Activated CD4-positive, alpha-beta memory T cell treated with anti-CD3 and anti-CD28 coated beads for 36 hours (primary cell): ENCODE measurements around the gene ZMIZ1. TPM values are rescaled to one million over a fixed set of nuclear protein-coding genes. Genes with fewer than 3 reads are reported as not detected.
A peak's percentile ranks its signal among the peaks of the same experiment; 100 is the strongest.

ENCODE experiments used
- CTCF ChIA-PET: fragments of 350-600 bp; sonication (Branson Sonifier 250); formaldehyde crosslinking; loops from one replicate; lab custom pipeline; 2021; ENCODE audit warnings: antibody characterized with exemption, inconsistent platforms; lab: Charles Lee
- POLR2A ChIA-PET: fragments of 350-600 bp; sonication (Branson Sonifier 250); formaldehyde crosslinking; loops from one replicate; lab custom pipeline; 2021; ENCODE audit warnings: antibody characterized with exemption; lab: Charles Lee
- DNase-seq: peaks from one replicate; pipeline ENCODE4 v3.0.0-alpha.2; 2020
- H3K27ac Mint-ChIP-seq: one replicate; pipeline ENCODE4 v1.8.0; 2021; ENCODE audit warnings: mixed read lengths
- H3K27me3 Mint-ChIP-seq: one replicate; pipeline ENCODE4 v1.8.0; 2021; ENCODE audit warnings: mixed read lengths
- H3K36me3 Mint-ChIP-seq: one replicate; pipeline ENCODE4 v1.8.0; 2021; ENCODE audit warnings: mixed read lengths
- H3K4me1 Mint-ChIP-seq: one replicate; pipeline ENCODE4 v1.8.0; 2021; ENCODE audit warnings: low read depth, mixed read lengths
- H3K4me3 Mint-ChIP-seq: one replicate; pipeline ENCODE4 v1.8.0; 2021; ENCODE audit warnings: mild to moderate bottlenecking, mixed read lengths
- H3K9me3 Mint-ChIP-seq: one replicate; pipeline ENCODE4 v1.8.0; 2021; ENCODE audit warnings: mixed read lengths
- intact Hi-C: fragments of 100-400 bp; cut with micrococcal nuclease; formaldehyde crosslinking; loops from one replicate; pipeline ENCODE4 v1.15.1; 2023
- total RNA-seq, 2 experiments: library from RNA; stranded (reverse); gene quantifications; one replicate each; pipeline ENCODE4 v1.2.3, GENCODE V29; 2021

ZMIZ1 gene
- total RNA-seq, 2 experiments from 2014 or later: 28.5 to 29.2 TPM

DNA sequence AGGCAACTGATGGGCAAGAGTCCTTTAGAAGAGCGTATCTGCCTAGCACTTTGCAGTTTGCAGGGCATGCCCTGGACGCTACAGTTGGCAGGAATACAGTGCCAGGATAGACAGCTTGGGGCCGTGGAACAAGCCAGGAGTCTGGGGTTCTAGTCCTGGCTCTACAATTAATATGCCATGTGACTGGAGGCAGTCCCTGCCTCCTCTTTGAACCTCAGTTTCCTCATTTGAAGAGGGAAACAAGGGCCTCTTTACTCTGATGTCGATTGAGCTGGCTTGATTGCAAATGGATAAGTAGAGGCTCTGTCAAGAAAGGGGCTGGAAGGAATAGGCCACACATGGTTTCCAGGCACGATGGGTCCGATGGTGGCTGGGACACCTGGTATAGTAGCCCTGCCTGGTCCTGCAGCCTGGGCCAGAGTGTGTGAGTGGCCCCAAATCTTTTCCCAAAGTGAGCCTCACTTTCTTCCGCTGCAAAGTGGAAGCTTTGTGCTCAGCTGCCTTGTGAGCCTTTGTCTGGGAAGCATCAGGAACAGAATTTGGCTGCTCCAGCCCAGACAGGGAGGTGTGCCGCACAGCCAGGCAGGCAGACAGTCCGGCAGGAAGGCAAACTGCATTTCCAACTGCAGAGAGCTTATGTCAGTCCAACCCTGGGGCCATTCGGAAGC is 167.1 kb downstream of the ZMIZ1 start:
- ChIA-PET CTCF (no interaction called here), POLR2A (no interaction called here)
- no peaks in the 10 kb centered on the region for H3K9me3 Mint-ChIP-seq

DNA sequence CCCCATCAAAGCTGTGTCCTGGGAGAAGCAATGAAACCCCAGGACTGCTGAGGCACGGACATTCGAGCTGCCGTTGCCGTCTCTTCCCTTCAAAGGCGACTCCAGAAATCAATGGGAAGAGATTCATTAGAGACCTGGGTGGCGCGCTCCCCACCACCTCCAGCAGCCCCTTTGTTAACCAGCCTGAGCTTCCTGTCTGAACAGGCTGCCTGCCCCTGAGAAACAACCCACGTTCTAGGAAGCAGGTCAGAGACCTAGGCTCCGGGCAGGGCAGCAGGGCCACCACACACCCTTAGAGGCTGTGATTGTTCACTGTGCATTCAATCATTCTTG is 167.6 kb downstream of the ZMIZ1 start:
- H3K27ac Mint-ChIP-seq: no peak overlapping the region
- intact Hi-C loops: no loop called here
- ChIA-PET POLR2A (no interaction called here), CTCF (no interaction called here)
- H3K9me3 Mint-ChIP-seq: no peaks in the 10 kb centered on the region
- peaks cover 14% of the 10 kb centered on the region for H3K4me1 Mint-ChIP-seq
- no peak for DNase-seq
- no peaks in the 10 kb centered on the region for H3K27me3 Mint-ChIP-seq
- H3K36me3 Mint-ChIP-seq: no peaks in the 10 kb centered on the region
- H3K4me3 Mint-ChIP-seq: no peak overlapping the region

More for the DNA sequence above, 167.1 kb downstream of the ZMIZ1 start:
- Mint-ChIP-seq H3K27me3 (no peaks in the 10 kb centered on the region), H3K4me3 (no peak overlapping the region), H3K36me3 (no peaks in the 10 kb centered on the region), H3K27ac (no peak overlapping the region), H3K4me1 (peaks cover 9% of the 10 kb centered on the region)
- DNase-seq: no peak
- intact Hi-C loops: no loop called here

DNA sequence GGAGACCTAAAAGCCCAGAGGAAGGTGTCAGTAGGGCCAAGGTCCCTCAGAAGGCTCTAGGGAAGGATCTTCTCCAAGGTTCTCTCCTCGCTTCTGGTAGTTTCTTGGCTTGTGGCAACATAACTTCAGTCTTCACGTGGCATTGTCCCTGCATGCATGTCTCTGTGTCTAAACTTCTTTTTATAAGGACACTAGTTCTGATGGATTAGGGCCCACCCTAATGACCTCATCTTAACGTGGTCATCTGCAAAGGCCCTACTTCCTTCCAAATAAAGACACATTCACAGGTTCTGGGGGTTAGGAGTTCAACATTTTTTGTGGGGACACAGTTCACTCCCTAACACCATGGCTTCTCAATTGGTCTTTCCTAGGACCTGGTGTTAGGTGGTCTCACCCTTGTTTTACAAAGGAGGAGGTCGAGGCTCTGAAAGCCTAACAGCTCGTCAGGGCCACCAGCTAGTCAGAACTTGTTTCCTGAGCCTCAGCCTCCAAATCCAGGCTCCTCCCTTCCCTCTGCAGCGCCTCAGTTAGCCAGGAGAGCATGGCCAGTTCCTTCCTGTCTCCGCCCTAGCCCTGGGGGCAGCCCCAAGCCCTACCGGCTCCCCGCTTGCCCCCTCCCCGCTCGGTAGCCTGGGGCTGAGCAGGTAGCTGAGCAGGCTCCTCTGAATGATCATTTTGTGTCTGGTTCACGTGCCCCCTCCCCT is 168.8 kb downstream of the ZMIZ1 start:
- peaks cover 21% of the 10 kb centered on the region for H3K4me1 Mint-ChIP-seq
- H3K9me3 Mint-ChIP-seq: no peaks in the 10 kb centered on the region
- H3K4me3 Mint-ChIP-seq: no peak overlapping the region
- CTCF ChIA-PET: interaction anchor here (1.7 kb wide), 1 partner anchor 9 kb away, joined by 4 read pairs; no protein-coding TSS in a partner anchor
- POLR2A ChIA-PET: no interaction called here
- H3K27ac Mint-ChIP-seq: peak overlapping the region; percentile 5
- no peaks in the 10 kb centered on the region for H3K36me3 Mint-ChIP-seq
- no peak for DNase-seq
- H3K27me3 Mint-ChIP-seq: no peaks in the 10 kb centered on the region
- intact Hi-C loops: no loop called here

DNA sequence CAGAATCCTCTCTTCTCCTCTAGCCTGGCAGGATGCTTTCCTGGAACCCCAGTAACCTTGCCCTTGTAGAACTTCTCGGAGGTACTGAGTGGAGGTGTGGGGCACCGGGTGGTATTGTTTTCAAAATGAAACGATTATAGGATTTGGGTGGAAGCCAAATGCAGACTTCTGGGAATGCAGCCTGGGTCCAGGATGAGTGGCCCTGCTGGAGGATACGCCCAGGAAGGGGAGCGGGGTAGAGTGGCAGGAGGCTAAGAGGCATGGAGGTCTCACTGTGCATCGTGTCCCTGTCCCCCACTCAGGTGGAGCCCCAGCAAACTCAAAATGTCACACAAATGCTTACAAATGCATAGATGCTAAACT is 169.4 kb downstream of the ZMIZ1 start:
- Mint-ChIP-seq H3K27me3 (no peaks in the 10 kb centered on the region), H3K4me1 (peaks cover 21% of the 10 kb centered on the region), H3K27ac (no peak overlapping the region), H3K9me3 (no peaks in the 10 kb centered on the region), H3K4me3 (no peak overlapping the region), H3K36me3 (no peaks in the 10 kb centered on the region)
- intact Hi-C loops: no loop called here
- ChIA-PET CTCF (interaction anchor here (1.7 kb wide), 1 partner anchor 9 kb away, joined by 4 read pairs; no protein-coding TSS in a partner anchor), POLR2A (no interaction called here)
- no peak for DNase-seq

DNA sequence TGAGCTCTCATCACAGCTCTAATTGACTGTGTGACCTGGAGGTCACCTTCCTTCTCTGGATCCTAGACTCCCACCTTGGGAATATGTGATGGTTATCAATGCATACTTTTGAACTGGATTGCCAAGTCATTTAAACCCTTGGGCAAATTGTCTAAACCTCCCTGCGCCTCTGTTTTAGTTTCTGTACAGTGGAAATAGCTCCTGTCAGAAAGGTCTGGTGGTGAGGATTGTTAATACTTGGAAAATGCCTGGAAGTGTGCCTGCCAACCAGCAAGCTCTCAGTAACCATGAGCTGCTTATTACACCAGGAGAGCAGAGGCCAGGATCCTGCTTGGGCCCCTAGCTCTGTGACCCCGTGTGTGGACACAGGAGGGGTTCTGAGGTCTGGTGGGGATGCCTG is 169.8 kb downstream of the ZMIZ1 start:
- no peaks in the 10 kb centered on the region for H3K27me3 Mint-ChIP-seq
- ChIA-PET CTCF (interaction anchor here (0.6 to 1.7 kb wide), 3 partner anchors 10 to 42 kb away, joined by 3 to 4 read pairs (median 3); no protein-coding TSS in a partner anchor), POLR2A (no interaction called here)
- no peak overlapping the region for H3K27ac Mint-ChIP-seq
- DNase-seq: no peak
- intact Hi-C loops: no loop called here
- no peaks in the 10 kb centered on the region for H3K36me3 Mint-ChIP-seq
- H3K4me3 Mint-ChIP-seq: no peak overlapping the region
- H3K4me1 Mint-ChIP-seq: peaks cover 21% of the 10 kb centered on the region
- no peaks in the 10 kb centered on the region for H3K9me3 Mint-ChIP-seq

DNA sequence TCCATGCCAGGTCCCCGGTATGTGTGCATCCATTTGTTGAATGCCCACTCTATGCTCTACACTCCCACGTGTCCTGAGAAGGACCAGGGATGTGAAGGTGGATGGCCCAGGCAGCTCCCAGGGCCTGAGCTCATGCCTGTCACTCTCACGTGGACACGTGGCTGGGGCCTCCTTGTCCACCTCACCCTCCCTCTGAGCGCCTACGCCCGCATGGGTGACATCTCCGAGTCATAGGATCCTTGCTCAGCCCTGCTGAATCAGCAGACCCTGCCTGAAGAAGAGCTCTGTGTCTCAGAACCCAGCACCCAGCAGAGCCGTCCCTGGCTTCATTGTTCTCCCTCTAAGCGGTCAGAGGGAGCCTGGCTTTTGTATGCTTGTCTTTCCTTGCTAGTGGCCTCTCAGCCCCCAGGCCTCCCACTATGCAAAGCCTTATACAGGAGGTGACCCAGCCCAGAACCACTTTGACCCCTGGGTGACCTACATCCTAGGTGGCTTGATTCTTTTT is 170.6 kb downstream of the ZMIZ1 start:
- H3K36me3 Mint-ChIP-seq: no peaks in the 10 kb centered on the region
- no peaks in the 10 kb centered on the region for H3K27me3 Mint-ChIP-seq
- DNase-seq: peak; percentile 69
- H3K27ac Mint-ChIP-seq: no peak overlapping the region
- intact Hi-C loops: no loop called here
- ChIA-PET POLR2A (no interaction called here), CTCF (interaction anchor here (0.6 to 1.7 kb wide), 3 partner anchors 11 to 43 kb away, joined by 3 to 4 read pairs (median 3); no protein-coding TSS in a partner anchor)
- no peaks in the 10 kb centered on the region for H3K9me3 Mint-ChIP-seq
- H3K4me1 Mint-ChIP-seq: peaks cover 27% of the 10 kb centered on the region
- no peak overlapping the region for H3K4me3 Mint-ChIP-seq

DNA sequence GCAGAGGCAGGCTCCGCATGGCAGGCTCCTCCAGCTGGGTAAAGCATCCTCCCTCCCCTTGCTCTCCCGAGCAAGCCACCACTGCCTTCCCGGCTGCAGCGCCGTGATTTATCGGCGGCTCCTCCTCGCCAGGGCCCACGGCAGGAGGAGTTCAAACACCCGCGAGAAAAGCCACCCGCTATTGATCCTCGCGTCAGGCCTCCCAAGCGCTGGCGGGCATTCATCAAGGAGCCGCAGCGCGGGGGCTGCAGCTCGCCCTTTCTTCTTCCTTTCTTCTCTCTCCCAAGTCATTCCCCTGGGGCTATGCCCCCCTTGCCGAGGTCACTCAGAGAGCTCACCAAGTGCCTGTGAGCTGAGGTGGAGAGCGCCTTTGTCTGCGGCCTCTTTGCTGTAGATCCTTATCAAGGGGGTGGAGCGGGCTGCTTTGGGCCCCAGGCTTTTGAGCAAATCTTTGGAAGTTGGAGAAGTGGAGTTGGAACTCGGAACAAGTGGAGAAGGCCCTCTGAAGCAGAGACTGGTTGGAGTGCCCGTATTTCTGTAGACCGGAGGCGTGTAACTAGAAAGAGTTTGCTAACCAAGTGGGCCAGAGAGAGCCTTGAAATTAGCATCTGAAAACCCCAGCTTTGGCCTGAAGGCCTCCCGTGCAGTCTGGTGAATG is 171.3 kb downstream of the ZMIZ1 start:
- POLR2A ChIA-PET: no interaction called here
- CTCF ChIA-PET: no interaction called here
- peaks cover 35% of the 10 kb centered on the region for H3K4me1 Mint-ChIP-seq
- no peaks in the 10 kb centered on the region for H3K27me3 Mint-ChIP-seq
- H3K4me3 Mint-ChIP-seq: no peak overlapping the region
- intact Hi-C loops: loop anchor here (5.0 kb wide), 1 partner anchor 173 kb away; the partner anchor contains the start of gene ZMIZ1
- no peak for DNase-seq
- H3K27ac Mint-ChIP-seq: no peak overlapping the region
- H3K36me3 Mint-ChIP-seq: peaks cover 3% of the 10 kb centered on the region
- H3K9me3 Mint-ChIP-seq: no peaks in the 10 kb centered on the region

DNA sequence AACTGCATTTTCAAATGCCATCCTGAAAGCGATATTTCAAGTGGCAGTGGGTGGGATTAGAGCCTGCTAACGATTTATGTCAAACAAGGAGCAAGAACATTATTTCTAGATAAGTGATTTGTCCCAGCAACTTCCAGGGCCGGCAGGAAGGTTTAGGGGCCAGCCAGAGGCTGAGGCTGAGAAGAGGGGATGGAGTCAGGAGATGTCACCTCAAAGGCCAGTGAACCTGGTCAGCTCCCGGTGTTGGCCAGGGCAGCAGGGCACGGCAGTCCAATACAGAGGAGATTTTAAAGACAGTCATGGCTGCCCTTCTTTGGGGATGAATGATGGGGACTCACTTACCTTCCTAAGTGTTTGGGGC is 172.8 kb downstream of the ZMIZ1 start:
- Mint-ChIP-seq H3K36me3 (peaks cover 6% of the 10 kb centered on the region), H3K4me3 (peak overlapping the region; percentile 76), H3K27me3 (no peaks in the 10 kb centered on the region), H3K27ac (peak overlapping the region; percentile 91), H3K9me3 (no peaks in the 10 kb centered on the region), H3K4me1 (peaks cover 48% of the 10 kb centered on the region)
- POLR2A ChIA-PET: interaction anchor here (0.6 to 4.1 kb wide), 5 partner anchors 44 to 107 kb away, joined by 3 to 19 read pairs (median 7); no protein-coding TSS in a partner anchor
- no peak for DNase-seq
- intact Hi-C loops: loop anchor here (5.0 kb wide), 1 partner anchor 174 kb away; the partner anchor contains the start of gene ZMIZ1
- CTCF ChIA-PET: interaction anchor here (1.2 to 1.6 kb wide), 2 partner anchors 44 to 46 kb away, joined by 3 to 5 read pairs; no protein-coding TSS in a partner anchor

DNA sequence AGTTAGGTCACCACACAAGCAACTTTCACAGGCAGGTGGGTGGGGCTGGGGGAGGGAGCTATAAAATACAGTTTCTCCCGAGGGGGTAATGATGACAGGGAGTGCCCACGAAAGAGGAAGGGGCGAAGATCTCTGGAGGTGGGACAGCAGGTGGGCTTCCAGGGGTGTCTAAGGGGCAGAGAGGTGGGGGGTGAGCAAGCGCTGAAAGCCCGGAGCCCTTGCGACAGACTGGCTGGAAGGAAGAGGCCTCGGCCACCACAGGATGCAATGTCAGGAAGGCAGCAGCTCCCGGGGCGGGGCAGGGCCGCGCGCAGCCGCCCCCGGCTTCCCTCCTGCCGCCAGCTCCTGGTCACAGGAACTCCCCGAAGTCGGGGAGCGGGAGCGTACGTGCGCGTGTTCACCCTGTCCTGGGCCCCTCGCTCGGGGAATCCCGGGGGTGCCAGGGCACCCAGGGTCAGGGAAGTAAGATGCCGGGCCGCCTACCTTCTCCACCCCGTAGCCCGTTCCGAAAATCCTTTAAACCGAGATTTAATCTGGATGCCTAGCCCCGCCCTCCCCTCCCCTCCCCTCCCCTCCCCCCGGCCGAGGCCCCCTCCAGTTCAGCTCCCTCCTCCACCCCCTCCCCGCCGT is 173.3 kb downstream of the ZMIZ1 start:
- CTCF ChIA-PET: interaction anchor here (1.2 to 1.6 kb wide), 2 partner anchors 44 to 46 kb away, joined by 3 to 5 read pairs; no protein-coding TSS in a partner anchor
- intact Hi-C loops: loop anchor here (1.0 to 5.0 kb wide), 8 partner anchors 8 to 1209 kb away; partner anchors contain the start of genes PPIF, RPS24 and ZMIZ1
- no peaks in the 10 kb centered on the region for H3K27me3 Mint-ChIP-seq
- POLR2A ChIA-PET: interaction anchor here (0.6 to 4.1 kb wide), 6 partner anchors 44 to 236 kb away, joined by 3 to 19 read pairs (median 5); no protein-coding TSS in a partner anchor
- H3K9me3 Mint-ChIP-seq: no peaks in the 10 kb centered on the region
- peak overlapping the region; percentile 91 for H3K27ac Mint-ChIP-seq
- peaks cover 51% of the 10 kb centered on the region for H3K4me1 Mint-ChIP-seq
- peak overlapping the region; percentile 76 for H3K4me3 Mint-ChIP-seq
- peak; percentile 89 for DNase-seq
- peaks cover 6% of the 10 kb centered on the region for H3K36me3 Mint-ChIP-seq

DNA sequence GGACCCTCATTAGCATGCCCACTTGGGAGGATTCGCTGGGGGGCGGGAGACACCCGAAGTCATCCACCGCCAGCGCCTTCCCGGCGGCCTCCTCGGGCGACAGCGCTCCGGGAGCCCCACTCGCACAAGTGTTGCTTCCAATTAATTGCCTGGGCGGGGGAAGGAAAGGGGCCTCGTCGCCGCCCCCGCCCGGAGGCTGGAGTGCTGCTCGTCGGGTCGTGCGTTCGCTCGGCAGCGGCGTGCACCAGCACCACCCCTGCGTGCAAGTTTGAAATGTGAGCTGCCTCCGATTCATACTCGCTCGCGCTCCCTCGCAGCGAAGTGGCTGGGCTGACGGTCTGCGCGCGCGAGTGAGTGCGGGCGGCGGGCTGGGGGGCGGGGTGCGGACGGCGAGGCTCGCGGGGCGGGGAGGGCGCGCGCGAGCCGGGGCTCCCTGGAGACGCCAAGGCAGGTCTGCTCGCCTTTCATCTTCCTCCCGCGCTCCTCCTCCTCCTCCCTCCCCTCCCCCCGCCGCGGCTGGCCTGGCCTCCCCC is 173.9 kb downstream of the ZMIZ1 start:
- Mint-ChIP-seq H3K36me3 (peaks cover 6% of the 10 kb centered on the region), H3K4me3 (peak overlapping the region; percentile 76)
- CTCF ChIA-PET: interaction anchor here (1.2 to 1.6 kb wide), 2 partner anchors 45 to 47 kb away, joined by 3 to 5 read pairs; no protein-coding TSS in a partner anchor

More for the DNA sequence above, 173.9 kb downstream of the ZMIZ1 start:
- Mint-ChIP-seq H3K27ac (peak overlapping the region; percentile 91), H3K27me3 (no peaks in the 10 kb centered on the region), H3K9me3 (no peaks in the 10 kb centered on the region), H3K4me1 (peaks cover 55% of the 10 kb centered on the region)
- POLR2A ChIA-PET: interaction anchor here (0.6 to 4.1 kb wide), 6 partner anchors 43 to 961 kb away, joined by 3 to 19 read pairs (median 5); no protein-coding TSS in a partner anchor
- intact Hi-C loops: loop anchor here (1.0 to 5.0 kb wide), 8 partner anchors 8 to 1209 kb away; partner anchors contain the start of genes PPIF, RPS24 and ZMIZ1
- peak; percentile 79 for DNase-seq
